NB4 (cell line): ENCODE results near the gene PIEZO2.
"Not testable (repeated sequence)": the region's sequence is repeated elsewhere in the genome, so short reads cannot be mapped to it uniquely, and the experiment has no call there.

Source experiments
- DNase-seq: peaks from one replicate; pipeline ENCODE4 v3.0.0; 2010; ENCODE audit warnings: low read depth
- H3K4me3 ChIP-seq: one replicate; pipeline ENCODE4 v1.5.1; 2011; ENCODE audit warnings: mild to moderate bottlenecking, low read depth, low read length, moderate library complexity
- MYC ChIP-seq: IDR thresholded peaks from 2 replicates; pipeline ENCODE4 v1.6.1; 2011; ENCODE audit warnings: low read depth, low read length
- POLR2A ChIP-seq: IDR thresholded peaks from 2 replicates; pipeline ENCODE4 v1.6.1; 2011; ENCODE audit warnings: mild to moderate bottlenecking; ENCODE audit not compliant: insufficient read length; ENCODE audit errors: extremely low read depth
- TF ChIP-seq, protein P1 (sequence below): IDR thresholded peaks from 2 replicates; pipeline ENCODE4 v1.6.1; 2011; ENCODE audit warnings: low read depth, low read length
- TF ChIP-seq, protein P2 (sequence below): IDR thresholded peaks from one replicate; pipeline ENCODE4 v1.5.1; 2012; ENCODE audit warnings: low read depth, low read length

PIEZO2 gene

DNA sequence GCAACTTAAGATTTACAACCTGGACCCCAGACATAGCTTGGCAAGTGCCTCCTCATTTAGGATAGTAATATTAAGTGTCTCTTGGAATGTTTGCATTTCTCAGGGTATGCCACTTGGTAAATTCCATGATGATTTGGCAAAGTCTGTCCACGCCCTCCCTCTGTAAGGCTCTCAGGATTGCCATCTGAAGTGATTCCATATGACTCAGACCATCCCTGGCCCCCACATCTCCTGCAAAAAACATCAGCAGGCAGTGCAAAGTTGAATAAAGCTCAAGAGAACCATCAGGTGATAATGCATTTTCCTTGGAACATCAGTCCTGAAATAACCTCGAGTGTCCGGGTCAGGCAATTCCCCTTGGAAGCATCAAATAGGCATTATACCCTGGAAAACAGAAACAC is 27.1 kb upstream of the PIEZO2 start:
- H3K4me3 ChIP-seq: no peak overlapping the region
- TF ChIP-seq, protein P1, sequence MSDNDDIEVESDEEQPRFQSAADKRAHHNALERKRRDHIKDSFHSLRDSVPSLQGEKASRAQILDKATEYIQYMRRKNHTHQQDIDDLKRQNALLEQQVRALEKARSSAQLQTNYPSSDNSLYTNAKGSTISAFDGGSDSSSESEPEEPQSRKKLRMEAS: no peak
- TF ChIP-seq, protein P2, sequence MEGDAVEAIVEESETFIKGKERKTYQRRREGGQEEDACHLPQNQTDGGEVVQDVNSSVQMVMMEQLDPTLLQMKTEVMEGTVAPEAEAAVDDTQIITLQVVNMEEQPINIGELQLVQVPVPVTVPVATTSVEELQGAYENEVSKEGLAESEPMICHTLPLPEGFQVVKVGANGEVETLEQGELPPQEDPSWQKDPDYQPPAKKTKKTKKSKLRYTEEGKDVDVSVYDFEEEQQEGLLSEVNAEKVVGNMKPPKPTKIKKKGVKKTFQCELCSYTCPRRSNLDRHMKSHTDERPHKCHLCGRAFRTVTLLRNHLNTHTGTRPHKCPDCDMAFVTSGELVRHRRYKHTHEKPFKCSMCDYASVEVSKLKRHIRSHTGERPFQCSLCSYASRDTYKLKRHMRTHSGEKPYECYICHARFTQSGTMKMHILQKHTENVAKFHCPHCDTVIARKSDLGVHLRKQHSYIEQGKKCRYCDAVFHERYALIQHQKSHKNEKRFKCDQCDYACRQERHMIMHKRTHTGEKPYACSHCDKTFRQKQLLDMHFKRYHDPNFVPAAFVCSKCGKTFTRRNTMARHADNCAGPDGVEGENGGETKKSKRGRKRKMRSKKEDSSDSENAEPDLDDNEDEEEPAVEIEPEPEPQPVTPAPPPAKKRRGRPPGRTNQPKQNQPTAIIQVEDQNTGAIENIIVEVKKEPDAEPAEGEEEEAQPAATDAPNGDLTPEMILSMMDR: no peak
- TF ChIP-seq POLR2A (no peak), MYC (no peak)
- no peak for DNase-seq

DNA sequence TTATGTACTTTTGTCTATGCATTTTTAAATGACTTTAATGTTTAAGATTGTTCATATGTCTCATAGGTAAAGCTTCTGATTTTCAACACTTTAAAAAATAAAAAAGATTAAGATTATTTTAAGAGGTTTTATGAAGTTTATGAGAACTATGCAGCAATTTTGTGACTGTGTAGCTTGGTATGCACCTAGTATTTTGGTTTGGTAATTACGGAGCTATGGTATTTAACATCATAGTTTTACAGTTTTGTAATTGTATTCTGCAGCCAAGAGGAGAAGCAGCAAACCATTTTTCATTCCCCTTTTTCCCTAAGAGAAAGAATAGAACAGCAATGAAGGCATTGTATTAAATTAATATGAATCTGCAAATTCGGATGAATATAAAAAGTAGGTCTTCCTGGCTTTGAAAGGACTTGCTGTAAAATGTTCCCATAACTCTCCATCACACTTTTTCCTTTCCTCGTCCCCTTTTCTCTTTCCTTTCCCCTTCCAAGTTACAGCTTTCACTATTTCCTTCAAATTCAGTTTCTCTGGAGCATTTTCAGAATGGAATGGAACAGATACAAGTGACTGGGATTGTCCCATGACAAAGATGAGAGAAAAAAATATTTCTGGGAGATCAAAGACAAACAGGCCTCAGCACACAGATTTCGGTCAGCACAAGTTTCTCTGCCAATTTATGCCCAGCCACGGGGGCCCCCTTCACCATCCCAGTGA is 26.1 kb upstream of the PIEZO2 start:
- DNase-seq: no peak
- no peak for TF ChIP-seq MYC
- TF ChIP-seq, protein P2: no peak
- TF ChIP-seq, protein P1: no peak
- no peak for TF ChIP-seq POLR2A
- H3K4me3 ChIP-seq: no peak overlapping the region

DNA sequence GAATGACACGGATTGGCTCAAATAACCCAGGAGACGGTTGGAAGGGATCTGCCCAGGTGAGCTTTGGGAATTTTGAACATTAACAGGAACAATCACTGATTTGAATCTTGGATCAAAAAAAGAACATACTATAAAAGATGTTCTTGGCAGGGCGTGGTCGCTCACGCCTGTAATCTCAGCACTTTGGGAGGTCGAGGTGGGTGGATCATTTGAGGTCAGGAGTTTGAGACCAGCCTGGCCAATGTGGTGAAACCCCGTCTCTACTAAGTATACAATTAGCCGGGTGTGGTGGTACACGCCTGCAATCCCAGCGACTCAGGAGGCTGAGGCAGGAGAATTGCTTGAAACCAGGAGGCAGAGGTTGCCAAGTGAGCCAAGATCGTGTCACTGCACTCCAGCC is 24.8 kb upstream of the PIEZO2 start:
- DNase-seq, H3K4me3 ChIP-seq: not testable (repeated sequence)

DNA sequence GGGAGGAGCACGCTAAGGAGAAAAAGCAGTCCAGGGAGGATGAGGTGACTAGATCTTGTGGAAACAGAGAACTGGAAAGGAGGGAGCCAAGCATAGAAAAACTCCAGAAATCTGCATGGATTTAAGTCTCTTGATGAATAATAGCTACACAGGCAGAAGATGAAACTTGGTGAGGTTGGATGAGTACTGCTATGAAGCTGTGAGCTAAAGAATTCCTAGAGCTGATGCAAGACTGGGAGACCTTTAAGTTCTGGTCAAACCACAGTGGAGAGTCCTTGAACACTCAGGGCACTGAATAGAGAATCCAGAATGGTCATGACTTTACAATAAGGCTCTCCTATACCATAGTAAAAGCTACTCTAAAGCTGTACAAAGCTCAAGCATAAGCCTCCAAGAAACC is 18.4 kb upstream of the PIEZO2 start:
- H3K4me3 ChIP-seq: no peak overlapping the region
- DNase-seq: no peak
- TF ChIP-seq, protein P2: no peak
- TF ChIP-seq POLR2A: no peak
- TF ChIP-seq, protein P1: no peak
- no peak for TF ChIP-seq MYC

DNA sequence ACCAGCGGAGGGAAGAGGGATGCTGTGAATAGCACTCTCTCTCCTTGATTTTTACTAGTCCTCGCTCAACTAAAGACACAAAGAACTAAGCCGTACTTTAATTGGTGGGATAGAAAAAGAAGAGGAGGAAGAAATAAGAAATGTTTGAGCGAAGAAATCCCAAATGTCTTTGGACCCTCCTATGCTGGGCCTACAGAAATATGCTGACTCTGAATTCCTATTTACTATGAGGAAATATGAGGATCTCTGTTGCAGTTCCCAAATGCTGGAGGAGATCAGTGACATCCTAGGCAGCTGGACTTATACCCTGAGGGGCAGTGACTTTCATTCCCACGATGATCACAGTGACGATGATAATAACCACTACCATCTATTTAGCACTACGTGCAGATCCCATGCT is 16.6 kb upstream of the PIEZO2 start:
- TF ChIP-seq MYC: no peak
- no peak for TF ChIP-seq POLR2A
- TF ChIP-seq, protein P2: no peak
- TF ChIP-seq, protein P1: no peak

DNA sequence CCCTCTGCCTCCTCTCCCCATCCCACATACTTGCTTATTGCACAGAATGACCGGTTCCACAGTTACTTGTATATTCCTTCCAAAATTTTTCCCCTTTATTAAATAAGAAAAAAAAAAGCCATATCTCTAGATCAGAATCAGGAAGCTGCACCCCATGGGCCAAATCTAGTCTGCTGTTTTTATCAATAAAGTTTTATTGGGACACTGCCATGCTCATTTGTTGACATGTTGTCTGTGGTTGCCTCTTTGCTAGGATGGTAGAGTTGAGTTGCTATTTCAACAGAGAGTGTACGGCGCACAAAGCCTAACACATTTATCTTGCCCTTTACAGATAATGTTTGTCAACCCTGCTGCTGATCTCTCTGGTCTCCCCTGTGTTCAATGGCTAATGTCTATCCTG is 15.8 kb upstream of the PIEZO2 start:
- no peak overlapping the region for H3K4me3 ChIP-seq
- TF ChIP-seq, protein P1: no peak
- TF ChIP-seq, protein P2: no peak
- TF ChIP-seq MYC: no peak
- TF ChIP-seq POLR2A: no peak
- DNase-seq: no peak

More for the DNA sequence above, 16.6 kb upstream of the PIEZO2 start:
- no peak for DNase-seq
- H3K4me3 ChIP-seq: no peak overlapping the region
